ENCODE results near the gene NEUROG2.
"Not testable (repeated sequence)": the region's sequence is repeated elsewhere in the genome, so short reads cannot be mapped to it uniquely, and the experiment has no call there.

Gene NEUROG2

DNA sequence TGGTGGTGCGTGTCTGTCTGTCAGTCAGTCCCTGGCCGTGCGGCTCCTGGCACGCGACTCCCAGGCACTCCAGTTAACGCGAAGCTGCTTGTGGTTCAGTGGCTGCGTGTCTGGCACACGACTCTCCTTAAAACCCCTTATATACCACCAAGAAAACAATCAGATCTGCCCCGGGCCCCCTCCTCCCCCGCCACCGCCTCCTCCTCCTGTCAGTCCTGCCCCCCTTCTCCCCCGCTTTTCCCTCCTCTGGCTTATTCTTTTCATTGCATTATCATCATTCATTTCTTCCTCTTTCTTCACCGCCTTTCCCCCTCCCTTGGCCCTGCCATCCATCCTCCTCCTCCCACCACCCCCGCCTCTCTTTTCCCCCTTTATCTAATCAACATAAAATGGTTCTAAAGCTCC lies at the start of gene NEUROG2:
NEUROG2 (minus strand) TSS at position 115 of the 405 bp plus-strand sequence. CDS start 705 bp downstream, outside the sequence.
- no peak for DNase-seq (ENCODE audit: low read depth, low spot score)

GRCh38 chr4:112564706-112565270 lies 48.8 kb upstream of the NEUROG2 start:
- DNase-seq (ENCODE audit: low read depth, low spot score): no peak

DNA sequence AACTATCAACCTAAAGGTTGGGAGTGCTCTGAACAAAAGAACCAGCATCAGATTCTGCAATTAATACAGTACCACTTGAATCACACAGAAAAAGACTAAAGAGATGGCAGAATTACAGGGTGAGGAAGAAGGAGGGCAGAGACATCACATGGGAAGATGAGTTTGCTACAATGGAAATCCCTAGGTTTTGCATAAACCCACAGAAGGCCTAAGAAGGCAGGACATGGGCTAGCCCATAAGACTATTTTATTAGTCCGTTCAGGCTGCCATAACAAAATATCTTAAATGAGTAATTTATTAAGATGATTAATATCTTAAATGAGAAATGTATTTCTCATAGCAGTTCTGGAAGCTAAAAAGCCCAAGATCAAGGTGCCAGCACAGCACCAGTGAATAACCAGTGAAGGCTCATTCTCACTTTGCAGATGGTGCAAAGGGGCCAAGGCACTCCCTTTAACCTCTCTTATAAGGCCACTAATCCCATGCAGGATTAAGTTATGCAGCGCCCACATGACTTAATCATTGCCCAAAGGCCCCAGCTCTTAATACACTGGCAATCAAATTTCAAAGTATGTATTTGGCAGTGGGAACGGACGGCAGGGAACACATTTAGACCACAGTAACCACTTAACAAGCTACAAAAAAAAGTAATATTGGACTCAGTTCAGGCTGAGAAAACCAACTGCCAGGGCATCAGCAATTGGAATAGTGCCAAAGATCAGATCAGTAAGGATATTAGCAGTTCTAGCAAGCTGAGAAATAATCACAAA lies 47.6 kb upstream of the NEUROG2 start:
- no peak for DNase-seq (ENCODE audit: low read depth, low spot score)

DNA sequence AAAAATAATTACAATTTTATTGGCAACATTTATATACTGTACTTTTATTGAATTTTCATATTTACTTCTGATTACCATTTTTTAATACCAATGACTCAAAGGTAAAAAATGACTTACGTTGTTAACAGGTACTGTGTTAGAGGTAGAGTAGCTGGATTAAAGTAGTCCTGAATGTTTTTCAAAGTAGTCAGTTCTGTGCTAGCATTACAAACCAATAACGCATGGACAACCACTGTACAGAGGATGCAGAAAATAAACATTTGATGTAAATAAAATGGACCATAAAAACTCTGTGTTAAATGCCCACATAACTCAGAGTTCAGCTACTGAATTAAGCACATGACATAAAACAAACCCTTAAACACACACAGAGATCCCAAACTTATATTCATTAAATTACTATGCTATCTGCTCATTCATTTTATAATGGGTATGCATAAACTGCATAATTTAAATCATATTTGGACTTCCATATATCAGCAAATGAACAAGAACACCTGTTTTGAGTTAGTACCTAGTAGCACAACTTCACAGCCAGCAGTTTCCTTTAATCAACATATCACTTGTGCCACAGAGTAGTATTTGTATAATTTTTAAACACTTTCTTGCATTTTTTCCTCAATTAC lies 46.4 kb upstream of the NEUROG2 start:
- DNase-seq (ENCODE audit: low read depth, low spot score): no peak

DNA sequence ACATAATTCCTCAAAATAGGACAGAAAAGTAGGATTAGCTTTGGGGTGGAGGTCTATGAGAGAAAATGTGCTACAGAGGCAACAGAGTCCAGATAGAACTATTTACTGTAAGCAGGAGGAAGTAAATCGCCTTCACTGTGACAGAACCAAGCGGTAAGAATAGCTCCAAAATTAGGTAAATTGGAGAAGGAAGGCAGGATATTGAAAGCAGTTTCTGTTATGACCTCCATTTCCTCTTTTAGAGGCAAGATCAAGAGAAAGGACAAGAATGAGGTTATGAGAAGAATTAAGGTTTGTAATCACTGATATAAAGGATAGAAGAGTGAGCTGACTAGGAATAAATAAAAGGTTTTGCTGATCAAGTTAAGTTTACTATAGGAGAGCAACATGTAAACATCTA lies 44.1 kb upstream of the NEUROG2 start:
- DNase-seq (ENCODE audit: low read depth, low spot score): no peak

- no peak for DNase-seq (ENCODE audit: low read depth, low spot score)
These were observed 43.1 kb upstream of the NEUROG2 start for GRCh38 chr4:112559053-112559452.

GRCh38 chr4:112557676-112558411 lies 41.9 kb upstream of the NEUROG2 start:
- no peak for DNase-seq (ENCODE audit: low read depth, low spot score)

- DNase-seq (ENCODE audit: low read depth, low spot score): not testable (repeated sequence)
These were observed 38.3 kb upstream of the NEUROG2 start for GRCh38 chr4:112554271-112554670.

DNA sequence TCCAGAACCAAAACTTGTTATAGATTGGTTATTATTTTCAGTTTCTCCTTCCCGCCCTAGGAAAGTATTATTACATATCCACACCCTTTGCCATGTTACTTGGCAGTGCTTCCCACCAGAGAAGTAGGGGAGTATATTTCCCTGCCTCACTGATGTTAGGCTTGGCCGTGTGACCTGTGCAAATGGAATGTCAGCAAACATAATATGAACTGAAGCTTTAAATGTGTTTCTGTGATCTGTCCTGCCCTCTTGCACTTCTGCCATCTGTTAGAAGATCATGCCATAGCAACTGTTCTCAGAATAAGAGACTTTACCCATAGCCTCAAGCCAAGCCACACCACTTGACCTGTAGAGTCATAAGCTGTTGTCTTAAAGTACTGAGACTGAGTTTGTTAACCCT lies 36.7 kb upstream of the NEUROG2 start:
- DNase-seq (ENCODE audit: low read depth, low spot score): no peak

- DNase-seq (ENCODE audit: low read depth, low spot score): no peak
These were observed 34.7 kb upstream of the NEUROG2 start for GRCh38 chr4:112550728-112551127.

DNA sequence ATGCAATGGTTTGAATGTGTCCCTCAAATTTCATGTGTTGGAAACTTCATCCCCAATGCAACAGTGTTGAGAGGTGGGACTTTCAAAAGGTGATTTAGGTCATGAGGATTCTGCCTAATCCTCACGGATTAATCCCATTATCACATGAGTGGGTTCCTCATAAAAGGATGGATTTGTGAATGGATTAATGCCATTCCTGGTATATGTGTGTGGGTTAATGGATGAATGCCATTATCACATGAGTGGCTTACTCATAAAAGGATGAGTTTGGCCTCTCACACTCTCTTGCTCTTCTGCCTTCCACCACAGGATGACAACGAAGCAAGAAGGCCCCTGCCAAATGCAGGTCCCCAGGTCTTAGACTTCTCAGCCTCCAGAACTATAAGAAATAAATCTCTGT lies 30.5 kb upstream of the NEUROG2 start:
- DNase-seq (ENCODE audit: low read depth, low spot score): no peak

- no peak for DNase-seq (ENCODE audit: low read depth, low spot score)
These were observed 29.4 kb upstream of the NEUROG2 start for GRCh38 chr4:112545346-112545745.

GRCh38 chr4:112540695-112541094 lies 24.7 kb upstream of the NEUROG2 start:
- DNase-seq (ENCODE audit: low read depth, low spot score): no peak

- no peak for DNase-seq (ENCODE audit: low read depth, low spot score)
These were observed 20.1 kb upstream of the NEUROG2 start for GRCh38 chr4:112536123-112536522.

DNA sequence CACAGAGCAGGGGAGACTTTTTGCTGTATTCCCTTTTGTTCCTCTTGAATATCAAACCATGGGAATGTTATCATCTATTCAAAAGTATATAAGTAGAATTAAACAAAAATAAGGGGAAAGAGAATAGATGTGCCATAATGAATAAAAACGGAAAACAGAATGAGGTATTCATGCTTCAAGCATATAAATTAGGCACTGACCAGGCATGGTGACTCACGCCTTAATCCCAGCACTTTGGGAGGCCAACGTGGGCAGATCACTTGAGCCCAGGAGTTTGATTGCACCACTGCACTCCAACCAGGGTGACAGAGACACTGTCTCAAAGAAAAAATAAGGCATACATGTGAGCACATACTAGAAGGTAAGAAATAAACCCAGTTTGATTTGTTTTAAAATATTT lies 16.3 kb upstream of the NEUROG2 start:
- no peak for DNase-seq (ENCODE audit: low read depth, low spot score)

GRCh38 chr4:112531146-112531545 lies 15.2 kb upstream of the NEUROG2 start:
- no peak for DNase-seq (ENCODE audit: low read depth, low spot score)

GRCh38 chr4:112526061-112526460 lies 10.1 kb upstream of the NEUROG2 start:
- no peak for DNase-seq (ENCODE audit: low read depth, low spot score)

DNA sequence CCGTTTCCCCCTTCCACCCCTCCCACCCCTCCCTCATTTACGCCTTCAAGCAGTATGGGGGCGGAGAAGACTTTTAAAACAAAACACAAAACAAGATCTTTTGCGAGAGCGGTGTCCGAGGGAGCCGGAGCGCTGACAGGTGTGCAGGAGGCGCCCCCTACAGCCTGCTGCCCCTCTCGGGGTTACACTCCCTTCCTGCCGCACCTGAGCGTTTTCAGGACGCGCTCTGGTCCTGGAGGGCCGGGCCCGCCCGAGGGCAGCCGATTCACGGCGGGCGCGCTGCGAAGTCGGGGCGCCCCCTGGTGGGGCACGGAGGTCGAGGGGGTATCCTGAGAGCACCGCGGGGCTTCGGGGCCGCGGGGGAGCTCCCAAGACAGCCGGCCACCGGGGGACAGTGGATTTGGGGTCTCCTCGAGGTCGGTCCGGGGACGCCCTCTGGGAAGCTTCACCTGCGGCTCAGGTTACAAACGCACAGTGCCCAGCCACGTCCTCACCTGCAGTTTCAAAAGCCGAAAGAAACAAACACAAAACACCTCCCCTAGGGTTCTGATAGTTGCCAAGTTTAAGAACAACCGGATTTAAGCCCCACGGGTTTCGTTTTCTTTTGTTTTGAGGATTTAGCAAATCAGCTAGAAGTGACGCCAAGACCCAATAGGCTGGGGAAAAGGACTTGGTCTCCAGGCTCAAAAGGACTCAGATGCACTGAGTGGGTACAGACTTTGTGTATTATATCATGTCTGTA lies 8.0 kb upstream of the NEUROG2 start:
- no peak for DNase-seq (ENCODE audit: low read depth, low spot score)

DNA sequence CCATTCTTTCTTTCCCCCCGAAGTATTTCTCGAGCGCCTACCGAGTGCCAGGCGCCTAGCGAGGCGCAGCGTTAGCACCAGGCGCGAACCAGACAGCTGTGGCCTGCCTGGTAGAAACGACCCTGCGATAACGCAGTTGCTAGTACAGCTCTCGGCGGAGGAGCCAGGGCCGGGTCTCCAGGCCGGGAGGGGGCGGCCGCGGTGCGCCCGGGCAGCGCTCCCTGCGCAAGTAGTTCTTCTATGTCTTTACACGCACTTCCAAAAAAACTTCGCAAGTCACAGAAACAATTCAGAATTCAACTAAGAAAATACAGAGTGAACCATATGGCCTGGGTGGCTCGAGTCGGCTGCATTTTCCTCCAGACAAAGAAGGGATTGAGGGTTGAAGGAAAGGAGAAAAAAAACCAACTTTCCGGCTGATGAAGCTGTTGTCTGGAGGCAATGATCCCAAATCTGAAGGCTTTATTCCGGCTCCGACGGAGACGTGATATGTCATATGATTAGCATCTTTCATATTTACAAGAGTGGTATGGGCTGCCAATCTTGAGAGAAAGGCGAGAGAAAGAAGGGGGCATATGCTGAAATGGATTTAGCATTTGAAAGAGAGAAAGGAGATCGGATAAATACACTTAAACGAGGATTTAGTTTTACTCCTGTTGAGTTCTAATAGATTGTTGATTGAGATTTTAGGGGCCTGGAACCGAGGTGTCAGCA lies 7.2 kb upstream of the NEUROG2 start:
- no peak for DNase-seq (ENCODE audit: low read depth, low spot score)

DNA sequence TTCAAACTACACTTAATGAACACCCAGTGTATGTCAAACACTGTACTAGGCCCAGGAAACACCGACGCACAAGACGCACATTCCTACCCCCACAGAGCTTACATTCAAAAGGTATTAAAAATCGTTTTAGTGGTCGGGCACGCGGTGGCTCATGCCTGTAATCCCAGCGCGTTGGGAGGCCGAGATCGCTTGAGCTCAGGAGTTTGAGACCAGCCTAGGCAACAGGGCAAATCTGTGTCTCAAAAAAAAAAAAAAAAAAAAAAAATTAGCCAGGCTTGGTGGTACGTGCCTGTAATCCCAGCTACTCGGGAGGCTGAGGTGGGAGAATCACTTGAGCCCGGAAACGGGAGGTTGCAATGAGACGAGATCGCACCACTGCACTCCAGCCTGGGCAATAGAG lies 6.5 kb upstream of the NEUROG2 start:
- not testable (repeated sequence) for DNase-seq (ENCODE audit: low read depth, low spot score)

Data from brain pericyte (primary cell).